ENCODE measurements around the gene FOXD1. TPM values are rescaled to one million over a fixed set of nuclear protein-coding genes. Genes with fewer than 3 reads are reported as not detected.

The FOXD1 gene
- total RNA-seq, 1 donor from 2014 or later = not detected

DNA sequence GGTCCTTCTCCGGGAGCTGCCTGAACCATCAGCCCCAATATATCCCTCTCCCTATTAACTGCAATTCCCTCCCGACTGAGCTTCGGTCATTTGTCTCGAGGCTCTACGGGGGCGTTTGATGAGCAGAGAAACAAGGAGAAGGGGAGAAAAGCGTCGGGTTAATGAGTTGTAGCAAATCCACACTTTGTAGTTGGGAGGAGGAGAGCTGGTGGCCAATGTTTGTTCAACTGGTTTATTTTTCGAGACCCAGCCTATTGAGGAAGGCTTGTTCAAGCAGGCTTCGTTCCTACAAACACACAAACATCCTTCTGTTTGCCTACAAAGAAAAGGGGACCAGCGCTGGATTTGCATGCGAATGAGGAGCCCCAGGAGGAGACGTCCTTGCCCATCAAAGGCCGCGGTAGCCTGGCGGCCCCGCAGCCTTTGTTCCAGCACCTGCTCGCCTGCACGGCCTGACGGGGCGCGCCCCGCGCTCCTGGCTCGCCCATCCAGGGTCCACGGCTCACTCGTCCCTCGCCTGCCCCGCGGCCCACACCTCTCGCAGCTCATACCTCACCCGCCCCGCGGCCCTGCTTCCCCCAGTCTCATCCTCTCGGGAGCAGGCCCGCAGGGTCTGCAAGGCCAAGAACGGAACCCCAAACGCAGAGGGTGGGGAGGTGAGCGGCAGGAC lies 4.6 kb downstream of the FOXD1 start:
- peaks cover 2% of the 10 kb centered on the region for H3K9me3 Mint-ChIP-seq
- no peak overlapping the region for H3K27ac Mint-ChIP-seq
- H3K27ac ChIP-seq = no peak overlapping the region
- peaks cover 69% of the 10 kb centered on the region for H4K20me1 ChIP-seq (ENCODE audit: low read depth)
- peak overlapping the region; percentile 23 for H3K4me3 ChIP-seq
- no peaks in the 10 kb centered on the region for H3K9me3 ChIP-seq (ENCODE audit: low read depth)
- H3K27me3 ChIP-seq = peaks cover 96% of the 10 kb centered on the region
- no peaks in the 10 kb centered on the region for H3K36me3 ChIP-seq
- H3K27me3 Mint-ChIP-seq (ENCODE audit: insufficient read depth, low read depth) = peaks cover 81% of the 10 kb centered on the region
- peak overlapping the region; percentile 65 for H3K4me2 ChIP-seq
- peaks cover 17% of the 10 kb centered on the region for H3K4me1 Mint-ChIP-seq
- no peaks in the 10 kb centered on the region for H3K79me2 ChIP-seq (ENCODE audit: low read depth)
- H3K36me3 Mint-ChIP-seq = no peaks in the 10 kb centered on the region
- no peak overlapping the region for H2AFZ ChIP-seq (replicated peaks)
- no peak overlapping the region for H3K9ac ChIP-seq
- no peak overlapping the region for H3K4me3 Mint-ChIP-seq
- H3K4me1 ChIP-seq = peaks cover 28% of the 10 kb centered on the region
- peaks cover 58% of the 10 kb centered on the region for H3F3A ChIP-seq (ENCODE audit: low read depth)
- TF ChIP-seq EZH2 (IDR thresholded peaks at IDR 0.05) (peak; percentile 78), EZH2phosphoT487 (IDR thresholded peaks at IDR 0.05) (peak; percentile 75)
- TF ChIP-seq, protein P1, sequence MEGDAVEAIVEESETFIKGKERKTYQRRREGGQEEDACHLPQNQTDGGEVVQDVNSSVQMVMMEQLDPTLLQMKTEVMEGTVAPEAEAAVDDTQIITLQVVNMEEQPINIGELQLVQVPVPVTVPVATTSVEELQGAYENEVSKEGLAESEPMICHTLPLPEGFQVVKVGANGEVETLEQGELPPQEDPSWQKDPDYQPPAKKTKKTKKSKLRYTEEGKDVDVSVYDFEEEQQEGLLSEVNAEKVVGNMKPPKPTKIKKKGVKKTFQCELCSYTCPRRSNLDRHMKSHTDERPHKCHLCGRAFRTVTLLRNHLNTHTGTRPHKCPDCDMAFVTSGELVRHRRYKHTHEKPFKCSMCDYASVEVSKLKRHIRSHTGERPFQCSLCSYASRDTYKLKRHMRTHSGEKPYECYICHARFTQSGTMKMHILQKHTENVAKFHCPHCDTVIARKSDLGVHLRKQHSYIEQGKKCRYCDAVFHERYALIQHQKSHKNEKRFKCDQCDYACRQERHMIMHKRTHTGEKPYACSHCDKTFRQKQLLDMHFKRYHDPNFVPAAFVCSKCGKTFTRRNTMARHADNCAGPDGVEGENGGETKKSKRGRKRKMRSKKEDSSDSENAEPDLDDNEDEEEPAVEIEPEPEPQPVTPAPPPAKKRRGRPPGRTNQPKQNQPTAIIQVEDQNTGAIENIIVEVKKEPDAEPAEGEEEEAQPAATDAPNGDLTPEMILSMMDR (IDR thresholded peaks at IDR 0.05) = no peak
- DNase-seq (ENCODE audit: low spot score) = peak; percentile 92

DNA sequence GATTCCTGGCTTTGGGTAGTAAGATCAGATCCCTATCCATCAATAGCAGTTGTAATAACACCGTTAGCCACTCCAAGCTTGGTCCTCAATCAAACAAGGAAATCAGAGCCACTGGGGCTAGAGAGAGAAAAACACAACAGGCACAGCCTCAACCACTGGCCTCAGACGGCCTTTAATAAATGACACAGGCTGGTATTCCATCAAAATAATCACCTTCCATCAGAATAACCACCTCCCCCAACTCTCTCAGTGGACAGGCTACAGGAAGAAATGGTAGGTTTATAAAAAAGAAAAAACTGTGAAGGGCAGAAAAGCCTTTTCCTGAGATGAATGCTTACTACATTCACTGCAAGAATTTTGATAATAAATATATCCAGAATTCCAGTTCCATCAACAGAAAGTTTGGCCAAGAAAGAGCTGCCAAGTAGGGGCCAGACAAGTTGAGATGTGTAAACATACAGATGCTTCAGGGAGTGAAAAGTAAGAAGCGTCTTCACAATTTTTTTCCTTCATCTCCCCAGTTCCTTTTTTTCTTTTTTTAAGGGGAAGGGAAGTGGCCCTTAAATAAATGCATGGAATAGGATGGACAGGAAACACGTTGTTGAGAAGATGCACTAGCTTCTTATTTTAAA lies 5.5 kb downstream of the FOXD1 start:
- Histone ChIP-seq H3K4me3 (no peak overlapping the region), H3K9me3 (ENCODE audit: low read depth) (no peaks in the 10 kb centered on the region), H4K20me1 (ENCODE audit: low read depth) (peaks cover 71% of the 10 kb centered on the region), H3K36me3 (no peaks in the 10 kb centered on the region), H3K4me1 (peaks cover 33% of the 10 kb centered on the region), H3K27ac (no peak overlapping the region), H3K27me3 (peaks cover 96% of the 10 kb centered on the region), H3K9ac (no peak overlapping the region), H3K79me2 (ENCODE audit: low read depth) (no peaks in the 10 kb centered on the region), H2AFZ (replicated peaks) (no peak overlapping the region), H3K4me2 (peak overlapping the region; percentile 65), H3F3A (ENCODE audit: low read depth) (peaks cover 61% of the 10 kb centered on the region)
- Mint-ChIP-seq H3K9me3 (peaks cover 2% of the 10 kb centered on the region), H3K27me3 (ENCODE audit: insufficient read depth, low read depth) (peaks cover 84% of the 10 kb centered on the region), H3K27ac (no peak overlapping the region), H3K4me3 (no peak overlapping the region), H3K36me3 (no peaks in the 10 kb centered on the region), H3K4me1 (peaks cover 15% of the 10 kb centered on the region)
- TF ChIP-seq, protein P1 (IDR thresholded peaks at IDR 0.05) = no peak
- TF ChIP-seq EZH2 (IDR thresholded peaks at IDR 0.05) = no peak
- TF ChIP-seq EZH2phosphoT487 (IDR thresholded peaks at IDR 0.05) = no peak
- DNase-seq (ENCODE audit: low spot score) = peak; percentile 7

DNA sequence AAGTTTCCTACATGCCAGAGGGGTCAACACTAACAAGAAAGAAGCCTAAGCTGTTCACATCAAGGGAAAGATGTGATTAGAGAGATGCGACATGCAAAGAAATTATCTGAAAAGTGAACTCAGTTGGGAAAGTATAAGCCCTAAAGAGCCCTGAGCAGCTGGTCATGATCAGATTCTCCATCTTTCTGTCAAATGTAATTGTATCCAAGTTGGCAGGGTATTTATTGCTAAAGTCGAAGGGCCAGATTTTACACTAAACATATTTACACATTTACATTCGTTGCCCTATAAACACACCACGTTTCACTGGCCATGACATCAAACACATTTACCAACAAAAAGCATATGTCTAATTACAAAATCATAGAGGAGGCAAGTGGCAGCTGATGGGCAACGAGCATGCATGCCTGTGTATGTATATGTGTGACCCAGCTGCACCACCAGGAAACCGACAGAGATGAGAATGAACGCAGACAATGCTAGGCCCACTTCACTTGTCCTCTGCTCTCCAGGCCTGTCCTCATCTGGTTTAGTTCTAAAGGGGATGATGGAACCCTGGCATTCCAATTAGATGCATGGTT lies 6.3 kb downstream of the FOXD1 start:
- Histone ChIP-seq H3K9ac (no peak overlapping the region), H3K9me3 (ENCODE audit: low read depth) (no peaks in the 10 kb centered on the region), H3K4me1 (peaks cover 38% of the 10 kb centered on the region), H3K4me2 (no peak overlapping the region), H4K20me1 (ENCODE audit: low read depth) (peaks cover 71% of the 10 kb centered on the region), H3F3A (ENCODE audit: low read depth) (peaks cover 69% of the 10 kb centered on the region), H3K4me3 (no peak overlapping the region), H3K27me3 (peaks cover 97% of the 10 kb centered on the region), H2AFZ (replicated peaks) (no peak overlapping the region), H3K27ac (no peak overlapping the region), H3K36me3 (no peaks in the 10 kb centered on the region), H3K79me2 (ENCODE audit: low read depth) (no peaks in the 10 kb centered on the region)
- peaks cover 87% of the 10 kb centered on the region for H3K27me3 Mint-ChIP-seq (ENCODE audit: insufficient read depth, low read depth)
- H3K36me3 Mint-ChIP-seq = no peaks in the 10 kb centered on the region
- no peak for TF ChIP-seq EZH2phosphoT487 (IDR thresholded peaks at IDR 0.05)
- TF ChIP-seq EZH2 (IDR thresholded peaks at IDR 0.05) = no peak
- TF ChIP-seq, protein P1 (IDR thresholded peaks at IDR 0.05) = no peak
- H3K27ac Mint-ChIP-seq = no peak overlapping the region
- H3K4me3 Mint-ChIP-seq = no peak overlapping the region
- H3K9me3 Mint-ChIP-seq = peaks cover 2% of the 10 kb centered on the region
- peak; percentile 16 for DNase-seq (ENCODE audit: low spot score)
- H3K4me1 Mint-ChIP-seq = peaks cover 21% of the 10 kb centered on the region

Data from neural progenitor cell (in vitro differentiated cells).